Suprapubic skin (tissue), 4 donors: ENCODE data around the gene CHRNG.

Source experiments
- EP300 ChIP-seq: sonication (generic); formaldehyde crosslinking; IDR thresholded peaks from one replicate; pipeline ENCODE4 v1.6.1; 2017; ENCODE audit warnings: antibody characterized with exemption
- POLR2A ChIP-seq, 2 donors: fragments of 450-650 bp; IDR thresholded peaks; one replicate each; pipeline ENCODE4 v1.6.1; 2017; ENCODE audit warnings: antibody characterized with exemption in 2 of 2, mild to moderate bottlenecking in 2 of 2, moderate library complexity in 2 of 2
- POLR2AphosphoS5 ChIP-seq, 3 donors: sonication (generic); formaldehyde crosslinking; IDR thresholded peaks; one replicate each; pipeline ENCODE4 v1.6.1; 2017; ENCODE audit warnings: antibody characterized with exemption in 3 of 3
- TF ChIP-seq, protein P1 (sequence below), 2 donors: fragments of 200-600 bp in 1 of 2; fragments of 450-650 bp in 1 of 2; sonication (generic) in 1 of 2; IDR thresholded peaks; one replicate each; pipeline ENCODE4 v1.5.1; 2016 to 2019; ENCODE audit warnings: antibody characterized with exemption in 2 of 2, mild to moderate bottlenecking in 1 of 2, moderate library complexity in 1 of 2

DNA sequence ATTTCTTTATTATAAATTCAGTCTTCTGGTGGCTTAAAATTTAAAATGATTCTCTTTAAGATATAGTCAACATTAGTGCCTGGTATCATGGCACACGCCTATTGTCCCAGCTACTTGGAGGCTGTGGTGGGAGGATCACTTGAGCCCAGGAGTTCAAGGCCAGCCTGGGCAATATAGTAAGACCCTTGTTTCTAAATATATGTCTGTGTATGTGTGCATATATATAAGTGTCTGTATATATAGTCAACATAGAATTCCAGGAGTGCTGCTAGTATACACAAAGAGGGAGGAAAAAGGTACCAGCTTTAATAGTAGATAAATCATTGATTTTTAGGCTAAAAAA is 35.9 kb downstream of the CHRNG start:
- TF ChIP-seq, protein P1, sequence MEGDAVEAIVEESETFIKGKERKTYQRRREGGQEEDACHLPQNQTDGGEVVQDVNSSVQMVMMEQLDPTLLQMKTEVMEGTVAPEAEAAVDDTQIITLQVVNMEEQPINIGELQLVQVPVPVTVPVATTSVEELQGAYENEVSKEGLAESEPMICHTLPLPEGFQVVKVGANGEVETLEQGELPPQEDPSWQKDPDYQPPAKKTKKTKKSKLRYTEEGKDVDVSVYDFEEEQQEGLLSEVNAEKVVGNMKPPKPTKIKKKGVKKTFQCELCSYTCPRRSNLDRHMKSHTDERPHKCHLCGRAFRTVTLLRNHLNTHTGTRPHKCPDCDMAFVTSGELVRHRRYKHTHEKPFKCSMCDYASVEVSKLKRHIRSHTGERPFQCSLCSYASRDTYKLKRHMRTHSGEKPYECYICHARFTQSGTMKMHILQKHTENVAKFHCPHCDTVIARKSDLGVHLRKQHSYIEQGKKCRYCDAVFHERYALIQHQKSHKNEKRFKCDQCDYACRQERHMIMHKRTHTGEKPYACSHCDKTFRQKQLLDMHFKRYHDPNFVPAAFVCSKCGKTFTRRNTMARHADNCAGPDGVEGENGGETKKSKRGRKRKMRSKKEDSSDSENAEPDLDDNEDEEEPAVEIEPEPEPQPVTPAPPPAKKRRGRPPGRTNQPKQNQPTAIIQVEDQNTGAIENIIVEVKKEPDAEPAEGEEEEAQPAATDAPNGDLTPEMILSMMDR (IDR thresholded peaks at IDR 0.05) = no peak
- TF ChIP-seq POLR2AphosphoS5 (IDR thresholded peaks at IDR 0.05) = no peak
- no peak for TF ChIP-seq POLR2A (IDR thresholded peaks at IDR 0.05)
- no peak for TF ChIP-seq EP300
